GM21529 (cell line): ENCODE data around the gene GNA15.

ENCODE experiments used
- ATAC-seq: cut with Tn5 transposase; IDR thresholded peaks from one replicate; pipeline ENCODE4 v1.9.1; 2021; ENCODE audit not compliant: unreplicated experiment

The GNA15 gene

DNA sequence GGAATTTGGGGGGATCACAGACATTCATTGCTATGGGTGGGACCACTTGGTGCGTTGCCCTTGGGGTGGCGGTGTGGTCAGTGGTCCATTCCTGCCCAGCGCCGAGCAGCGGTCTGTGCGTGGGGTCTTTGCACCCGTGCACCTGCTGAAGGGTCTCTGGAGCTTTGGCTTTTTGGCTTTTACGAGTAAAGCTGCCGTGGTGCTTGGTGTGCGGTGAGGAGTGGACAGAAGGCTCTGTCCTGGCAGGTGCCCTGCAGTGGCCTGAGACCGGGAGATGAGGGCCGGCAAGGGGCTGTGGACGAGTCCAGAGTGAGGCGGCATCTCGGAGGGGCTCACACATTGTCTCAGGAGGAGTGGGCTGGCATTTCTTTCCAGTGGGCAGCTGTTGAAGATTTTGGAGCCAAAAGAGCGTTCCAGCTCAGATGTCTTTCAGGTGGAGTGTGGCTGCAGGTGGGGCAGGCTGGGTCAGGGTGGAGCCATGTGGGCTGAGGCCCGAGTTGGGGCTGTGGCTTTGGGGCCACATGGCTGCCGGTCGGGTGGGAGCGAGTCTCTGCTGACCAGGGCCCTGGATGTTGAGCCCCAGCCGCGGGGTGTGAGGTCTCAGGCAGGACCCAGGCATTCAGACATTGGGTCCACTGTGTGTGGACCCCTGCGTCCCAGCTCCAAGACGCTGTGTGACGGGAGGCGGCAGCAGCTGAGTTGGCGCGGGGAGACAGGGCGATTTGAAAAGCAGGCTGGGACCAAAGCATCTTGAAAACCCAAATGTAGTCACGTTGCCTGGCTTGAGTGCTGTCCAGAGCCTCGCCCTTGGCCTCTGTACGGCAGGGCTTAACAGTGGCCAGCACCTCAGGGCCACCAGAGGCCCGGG is 30.0 kb upstream of the GNA15 start:
- ATAC-seq: no peak

DNA sequence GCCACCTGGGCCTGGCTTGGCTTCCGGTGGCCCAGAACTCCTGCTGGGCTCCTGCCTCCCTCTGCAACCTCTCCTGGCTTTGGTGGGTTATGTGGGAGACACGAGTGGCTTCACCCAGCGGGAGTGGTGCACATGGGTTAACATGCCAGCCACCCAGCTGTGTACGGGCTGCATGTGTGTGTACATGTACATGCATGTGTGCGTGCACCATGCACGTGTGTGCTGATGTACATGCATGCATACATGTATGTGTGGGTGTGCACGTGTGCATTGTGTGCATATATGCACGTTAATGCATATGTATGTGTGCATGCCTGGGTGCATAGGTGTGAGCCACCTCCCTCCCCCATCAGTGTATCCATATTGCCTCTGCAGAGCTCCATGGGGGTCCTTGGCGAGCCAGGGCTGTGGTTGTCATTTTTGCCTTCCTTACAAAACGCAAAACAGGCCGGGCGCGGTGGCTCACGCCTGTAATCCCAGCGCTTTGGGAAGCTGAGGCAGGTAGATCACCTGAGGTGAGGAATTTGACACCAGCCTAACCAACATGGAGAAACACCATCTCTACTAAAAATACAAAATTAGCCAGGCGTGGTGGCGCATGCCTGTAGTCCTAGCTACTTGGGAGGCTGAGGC is 29.2 kb upstream of the GNA15 start:
- ATAC-seq: no peak

DNA sequence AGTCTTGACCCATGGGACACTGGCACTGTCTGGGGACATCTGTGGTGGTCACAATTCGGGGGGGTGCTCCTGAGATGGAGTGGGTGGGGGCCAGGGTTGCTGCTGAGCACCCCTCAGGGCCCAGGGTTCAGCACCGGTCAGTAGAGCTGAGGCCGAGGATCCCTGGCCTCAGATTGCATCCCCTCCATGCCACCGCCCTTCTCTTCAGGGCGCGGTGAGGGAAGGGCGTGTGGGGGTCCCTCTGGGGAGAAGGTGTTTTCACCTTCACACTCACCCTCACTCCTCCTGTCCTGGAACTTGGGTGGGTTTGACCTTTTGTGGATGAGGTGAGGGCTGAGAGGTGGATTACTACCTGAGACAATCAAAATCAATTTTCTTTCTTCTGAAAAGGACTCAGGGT is 28.2 kb upstream of the GNA15 start:
- ATAC-seq: no peak

DNA sequence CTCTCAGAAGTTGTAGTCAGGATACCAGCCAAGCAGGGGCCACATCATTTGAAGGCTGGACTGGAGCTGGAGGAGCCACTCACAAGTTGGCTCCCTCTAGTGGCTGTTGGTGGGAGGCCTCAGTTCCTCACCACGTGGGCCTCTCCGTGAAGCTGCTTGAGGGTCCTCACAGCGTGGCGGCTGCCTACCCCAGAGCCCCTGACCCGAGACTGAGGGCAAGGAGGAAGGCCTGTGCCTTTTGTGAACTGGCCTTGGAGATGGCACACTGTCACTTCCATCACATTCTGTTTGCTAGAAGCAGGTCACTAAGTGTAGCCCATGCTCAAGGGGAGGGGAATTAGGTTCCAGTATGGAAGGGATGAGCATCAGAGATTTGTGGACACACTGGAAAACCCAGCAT is 27.1 kb upstream of the GNA15 start:
- no peak for ATAC-seq

DNA sequence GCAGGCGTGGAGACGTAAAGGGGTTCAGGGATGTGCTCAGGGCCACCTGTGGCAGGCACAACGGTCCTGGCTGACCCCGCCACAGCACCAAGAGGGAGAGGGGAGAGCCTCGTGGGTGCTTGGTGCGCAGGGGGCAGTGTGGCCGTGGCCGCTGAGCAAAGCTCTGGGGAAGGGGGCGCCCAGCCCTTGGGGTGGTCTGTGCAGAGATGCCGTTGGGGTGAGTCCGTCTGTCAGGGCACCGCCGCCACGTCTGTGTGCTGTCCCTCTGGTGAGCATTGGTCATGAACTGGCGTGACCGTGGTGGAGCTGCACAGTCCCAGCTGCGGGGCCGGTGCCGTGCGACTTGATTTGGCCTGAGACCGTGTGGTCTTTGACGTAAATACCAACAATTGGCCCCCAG is 26.3 kb upstream of the GNA15 start:
- no peak for ATAC-seq

DNA sequence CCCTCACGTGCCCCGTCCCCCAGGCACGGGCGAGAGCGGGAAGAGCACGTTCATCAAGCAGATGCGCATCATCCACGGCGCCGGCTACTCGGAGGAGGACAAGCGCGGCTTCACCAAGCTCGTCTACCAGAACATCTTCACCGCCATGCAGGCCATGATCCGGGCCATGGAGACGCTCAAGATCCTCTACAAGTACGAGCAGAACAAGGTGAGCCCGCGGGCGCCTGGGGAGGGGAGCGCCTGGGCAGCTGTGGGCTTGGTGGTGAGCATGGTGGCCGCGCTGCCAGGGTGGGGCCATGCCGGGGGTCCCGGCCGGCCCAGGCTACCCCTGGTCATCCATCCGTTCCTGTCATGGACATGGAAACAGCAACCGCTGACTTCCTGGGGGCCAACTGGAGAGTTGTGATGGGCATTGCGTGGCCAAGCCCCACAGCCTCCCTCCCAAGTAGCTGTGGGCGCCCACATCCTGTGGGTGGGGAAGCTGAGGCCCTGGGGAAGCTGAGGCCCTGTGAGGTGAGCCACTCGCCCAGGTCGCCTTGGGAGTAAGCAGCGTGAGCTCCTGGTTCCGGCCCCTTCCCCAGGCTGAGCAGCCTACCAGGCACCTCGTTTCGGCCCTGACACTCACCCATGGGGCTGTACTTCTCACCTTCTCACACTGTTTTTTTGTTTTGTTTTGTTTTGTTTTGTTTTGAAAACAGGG is 25.6 kb upstream of the GNA15 start:
- ATAC-seq: no peak

DNA sequence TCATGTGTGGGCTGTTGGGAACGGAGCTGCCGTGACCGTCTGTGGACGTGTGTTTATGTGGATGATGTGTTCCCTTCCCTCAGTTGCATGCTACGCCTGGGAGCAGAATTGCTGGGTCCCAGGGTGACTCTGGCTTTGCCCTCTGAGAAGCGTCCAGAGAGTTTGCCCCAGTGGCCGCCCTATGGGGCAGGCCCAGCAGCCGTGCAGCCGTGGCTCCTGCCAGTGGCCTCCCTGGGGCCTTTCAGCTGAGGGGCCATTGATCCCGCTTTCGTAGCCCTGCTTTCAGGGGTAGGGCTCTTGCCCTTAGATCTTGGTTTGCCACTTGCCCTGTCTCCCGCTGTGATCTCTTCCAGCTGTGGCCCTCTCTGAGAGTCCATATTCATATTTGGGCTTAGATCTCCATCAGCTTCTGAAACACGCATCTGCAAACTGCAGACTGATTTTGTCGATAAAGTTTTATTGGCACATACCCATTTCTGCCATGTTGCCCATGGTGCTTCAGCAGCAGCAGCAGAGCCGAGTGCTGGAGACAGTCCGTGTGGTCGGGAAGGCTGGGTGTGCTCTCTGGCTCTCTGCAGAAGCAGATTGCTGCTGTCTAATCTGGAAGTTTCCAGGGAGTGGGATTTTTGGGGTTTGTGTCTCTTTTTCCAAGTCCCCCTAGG is 24.1 kb upstream of the GNA15 start:
- ATAC-seq: no peak

DNA sequence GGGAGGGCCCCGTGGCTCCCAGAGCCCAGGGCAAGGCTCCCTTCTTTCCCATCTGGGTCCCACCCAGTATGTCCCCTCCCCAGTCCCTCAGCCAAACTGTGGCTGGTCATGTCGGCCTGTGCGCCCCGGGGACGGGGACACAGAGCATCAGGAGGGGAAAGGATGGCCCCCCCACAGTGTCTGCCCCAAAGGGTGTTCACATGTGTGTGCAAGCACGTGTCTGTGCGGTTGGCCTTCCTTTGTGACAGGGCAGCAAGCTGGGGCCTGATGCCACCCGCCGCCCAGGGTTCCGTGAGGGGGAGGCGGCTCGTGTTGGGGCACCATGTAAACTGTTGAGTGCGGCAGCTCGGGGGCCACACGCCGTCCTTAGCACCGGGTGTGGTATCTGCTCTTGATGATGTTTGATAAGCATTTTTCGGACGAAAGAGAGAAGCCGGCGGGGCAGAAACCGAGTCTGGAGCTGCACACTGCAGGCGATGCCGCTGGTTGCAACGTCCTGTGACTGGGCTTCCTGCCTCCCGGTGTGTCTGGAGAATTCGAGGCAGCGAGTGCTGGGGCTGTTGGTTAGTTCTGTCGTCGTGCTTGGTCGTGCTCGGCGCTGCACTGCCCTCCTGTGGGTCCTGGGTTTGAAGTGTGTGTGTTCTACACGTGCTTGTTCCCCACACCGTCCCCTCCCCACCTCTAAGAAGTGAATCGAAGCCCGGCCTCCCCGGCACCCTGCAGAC is 23.3 kb upstream of the GNA15 start:
- no peak for ATAC-seq

DNA sequence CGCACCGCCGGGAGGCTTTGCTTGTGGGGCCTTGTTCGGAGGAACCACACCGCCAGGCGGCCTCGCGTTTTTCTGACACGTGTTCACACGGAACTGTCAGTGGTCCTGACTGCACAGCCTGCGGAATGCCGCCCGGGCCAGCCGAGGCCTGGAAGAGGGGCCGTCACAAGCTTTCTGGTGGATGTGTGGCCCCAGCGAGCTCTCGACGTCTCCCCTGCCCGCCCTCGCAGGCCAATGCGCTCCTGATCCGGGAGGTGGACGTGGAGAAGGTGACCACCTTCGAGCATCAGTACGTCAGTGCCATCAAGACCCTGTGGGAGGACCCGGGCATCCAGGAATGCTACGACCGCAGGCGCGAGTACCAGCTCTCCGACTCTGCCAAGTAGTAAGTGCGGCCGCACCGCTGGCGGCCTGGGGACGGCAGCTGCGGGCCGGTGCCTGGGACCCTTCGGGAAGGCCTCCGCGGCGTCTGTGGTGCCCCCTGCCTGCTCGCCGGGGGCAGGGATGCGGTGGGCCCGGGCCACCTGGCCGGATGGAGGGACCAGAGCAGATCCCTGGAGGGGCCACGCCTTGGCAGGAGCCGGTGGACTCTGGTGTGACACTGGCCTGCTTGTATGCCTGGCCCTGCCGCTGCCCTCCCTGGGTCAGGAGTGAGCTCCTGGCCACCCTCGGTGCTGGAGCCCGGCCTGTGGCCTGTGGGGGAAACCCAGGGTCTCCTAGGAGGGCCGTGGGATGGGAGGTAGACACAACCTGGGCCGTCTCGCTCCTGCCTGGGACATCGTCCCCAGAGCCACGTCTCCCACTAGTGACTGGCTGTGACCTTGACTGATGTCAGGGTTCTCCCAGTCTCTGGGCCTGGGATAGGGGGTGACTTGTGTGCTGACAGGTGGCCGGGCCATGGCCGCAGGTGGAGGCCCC is 22.5 kb upstream of the GNA15 start:
- no peak for ATAC-seq

DNA sequence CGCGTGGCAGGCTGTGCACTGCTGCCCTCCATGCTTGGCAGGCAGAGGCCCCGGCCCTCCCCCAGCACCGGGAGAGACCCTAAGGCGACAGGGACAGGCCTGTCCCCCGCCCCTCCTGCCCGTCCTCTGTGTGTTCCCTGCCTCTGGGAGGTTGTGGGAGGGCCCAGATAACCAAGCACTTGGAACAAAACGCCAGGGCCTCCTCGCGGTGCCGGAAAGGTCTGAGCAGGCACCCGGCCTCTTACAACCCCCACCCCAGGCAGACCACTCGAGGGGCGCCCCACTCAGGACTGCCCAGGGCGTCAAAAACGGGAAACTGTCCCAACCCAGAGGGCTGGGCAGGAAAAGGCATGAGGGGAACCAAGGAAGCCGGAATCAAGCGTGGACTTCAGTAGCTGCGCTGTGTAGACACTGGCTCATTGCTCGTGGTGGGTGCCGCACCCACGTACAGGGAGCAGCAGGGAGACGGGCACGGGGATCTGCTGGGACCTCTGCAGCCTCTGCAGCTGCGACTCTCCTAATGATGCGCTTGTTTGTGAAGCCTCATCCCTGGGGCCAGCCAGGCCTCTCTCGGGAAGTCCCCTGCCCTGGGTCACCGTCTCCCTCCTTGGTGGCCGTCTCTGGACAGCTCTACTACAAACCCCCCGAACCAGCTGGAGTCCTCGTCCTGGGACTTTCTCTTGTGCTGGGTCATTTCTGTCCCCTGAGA is 21.7 kb upstream of the GNA15 start:
- no peak for ATAC-seq

DNA sequence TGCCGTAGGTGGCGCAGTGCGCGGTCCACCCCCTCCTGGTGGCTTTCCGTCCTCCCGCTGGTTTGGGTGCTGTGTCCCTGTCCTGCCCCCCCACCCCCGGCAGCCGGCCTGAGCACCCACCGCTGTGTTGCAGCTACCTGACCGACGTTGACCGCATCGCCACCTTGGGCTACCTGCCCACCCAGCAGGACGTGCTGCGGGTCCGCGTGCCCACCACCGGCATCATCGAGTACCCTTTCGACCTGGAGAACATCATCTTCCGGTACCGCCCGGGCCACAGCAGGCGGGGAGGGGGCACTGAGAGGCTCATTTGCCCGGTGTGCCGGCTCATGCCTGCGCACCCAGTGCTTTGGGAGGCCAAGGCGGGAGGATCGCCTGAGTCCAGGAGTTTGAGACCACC is 21.0 kb upstream of the GNA15 start:
- ATAC-seq: no peak

DNA sequence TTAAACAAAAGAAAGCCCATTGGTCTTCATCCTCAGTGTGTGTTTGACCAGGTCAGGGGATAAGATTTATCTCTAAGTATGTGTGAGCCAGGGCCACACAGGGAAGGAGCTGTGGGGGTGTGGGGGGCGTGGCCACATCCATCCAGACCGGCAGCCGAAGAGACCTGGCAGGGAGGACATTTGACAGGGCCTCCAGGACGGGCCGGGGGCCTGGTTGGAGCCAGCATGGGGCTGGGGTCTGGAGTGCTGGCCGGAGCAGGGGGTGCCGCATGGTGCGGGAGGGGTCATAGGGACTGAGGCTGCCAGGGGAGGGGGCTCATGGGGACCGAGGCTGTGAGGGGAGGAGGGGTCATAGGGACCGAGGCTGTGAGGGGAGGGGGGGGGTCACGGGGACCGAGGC is 20.4 kb upstream of the GNA15 start:
- no peak for ATAC-seq

DNA sequence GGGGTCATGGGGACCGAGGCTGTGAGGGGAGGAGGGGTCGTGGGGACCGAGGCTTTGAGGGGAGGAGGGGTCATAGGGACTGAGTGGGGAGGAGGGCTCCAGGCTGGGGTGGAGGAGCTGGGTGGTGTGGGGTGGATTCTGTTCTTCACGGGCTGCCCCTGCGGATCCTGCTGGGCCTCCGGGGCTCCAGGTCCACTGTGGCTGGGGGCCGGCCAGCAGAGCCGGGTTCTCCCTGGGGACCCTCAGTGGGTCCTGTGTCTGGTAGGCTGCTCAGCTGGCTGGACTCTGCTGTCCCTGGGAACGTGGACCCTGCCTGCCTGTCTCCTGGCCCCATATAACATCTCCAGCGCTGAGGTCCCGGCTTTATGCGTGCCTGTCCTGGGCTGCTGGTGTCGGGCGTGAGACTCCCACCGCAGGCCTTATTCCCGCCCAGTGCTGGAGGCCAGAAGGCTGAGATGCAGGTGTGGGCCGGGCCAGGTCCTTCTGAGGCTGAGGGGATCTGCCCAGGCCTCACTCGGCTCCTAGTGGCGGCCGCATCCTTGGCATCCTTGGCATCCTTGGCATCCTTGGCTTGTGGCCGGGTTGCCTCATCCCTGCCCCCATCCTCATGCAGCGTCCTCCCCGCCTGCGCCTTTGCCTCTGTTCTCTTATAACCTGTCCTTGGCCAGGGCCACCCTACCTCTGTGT is 19.8 kb upstream of the GNA15 start:
- no peak for ATAC-seq

DNA sequence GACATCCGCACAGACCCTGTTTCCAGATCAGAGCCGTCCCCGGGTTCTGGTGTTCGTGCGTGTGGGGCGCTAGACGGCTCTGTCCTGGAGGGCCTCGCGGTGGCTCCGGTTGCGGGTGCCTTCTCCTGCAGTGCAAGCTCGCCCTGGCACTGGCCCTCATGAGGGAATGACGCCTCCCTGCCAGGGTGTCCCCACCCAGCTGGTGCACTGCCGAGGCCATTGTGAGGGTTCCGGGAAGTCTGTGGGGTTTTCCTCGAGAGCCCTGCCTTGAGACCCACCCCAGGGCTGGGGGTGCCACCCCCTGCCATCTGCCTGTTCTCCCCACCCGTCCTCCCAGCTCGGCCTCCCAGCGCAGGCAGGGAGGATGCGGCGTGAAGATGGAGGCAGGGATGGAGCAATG is 19.2 kb upstream of the GNA15 start:
- no peak for ATAC-seq

DNA sequence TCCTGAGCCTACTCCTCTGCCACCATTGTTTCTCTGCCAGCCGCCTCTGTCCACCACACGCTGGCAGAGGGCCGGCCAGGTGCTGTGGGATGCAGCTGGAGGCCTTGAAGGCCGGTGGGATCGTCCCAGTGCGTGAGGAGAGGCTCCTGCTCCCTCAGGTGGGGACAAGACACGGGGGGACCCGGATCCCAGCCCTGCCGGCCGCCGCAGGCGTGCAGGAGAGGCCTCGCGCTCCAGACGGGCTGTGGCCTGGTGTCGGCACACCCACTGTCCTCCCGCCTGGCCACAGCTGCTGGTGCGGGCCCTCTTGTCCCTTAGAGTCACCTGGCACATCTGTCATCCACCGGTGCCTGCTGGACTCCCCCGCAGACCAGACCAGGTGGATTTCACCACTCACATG is 18.1 kb upstream of the GNA15 start:
- no peak for ATAC-seq

DNA sequence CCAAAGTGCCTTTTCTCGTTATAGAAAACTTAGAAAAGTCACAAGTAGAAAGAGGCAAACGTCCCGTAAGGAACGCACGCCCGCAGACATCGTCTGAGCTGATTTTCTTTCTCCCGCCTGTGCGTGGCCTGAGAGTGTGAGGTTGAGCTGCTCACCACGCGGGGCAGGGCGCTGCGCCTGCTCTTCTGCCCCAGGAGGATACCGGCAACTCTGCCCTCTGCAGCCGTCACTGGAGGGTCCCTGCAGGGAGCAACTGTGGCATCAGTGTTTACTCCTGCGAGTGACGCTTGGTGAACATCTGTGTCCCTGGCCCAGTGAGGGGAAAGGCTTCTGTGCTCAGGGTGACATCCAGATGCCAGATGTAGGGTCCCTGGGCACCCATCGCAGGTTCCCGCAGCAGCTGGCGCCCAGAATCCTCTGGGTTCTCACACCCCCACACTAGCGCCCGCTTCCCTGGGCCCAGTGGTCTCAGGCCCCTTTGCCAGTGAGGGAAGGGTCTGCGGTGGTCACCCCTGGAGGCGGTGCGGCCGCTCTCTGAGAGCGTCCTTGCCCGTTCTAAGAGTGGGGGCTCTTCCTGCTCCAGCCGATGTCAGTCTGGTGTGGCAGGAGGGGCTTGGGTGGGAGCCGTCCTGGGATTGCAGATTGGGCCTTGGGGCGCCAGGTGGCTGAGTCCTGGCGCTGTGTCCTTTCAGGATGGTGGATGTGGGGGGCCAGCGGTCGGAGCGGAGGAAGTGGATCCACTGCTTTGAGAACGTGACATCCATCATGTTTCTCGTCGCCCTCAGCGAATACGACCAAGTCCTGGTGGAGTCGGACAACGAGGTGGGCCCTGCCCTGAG is 17.4 kb upstream of the GNA15 start:
- ATAC-seq: no peak

DNA sequence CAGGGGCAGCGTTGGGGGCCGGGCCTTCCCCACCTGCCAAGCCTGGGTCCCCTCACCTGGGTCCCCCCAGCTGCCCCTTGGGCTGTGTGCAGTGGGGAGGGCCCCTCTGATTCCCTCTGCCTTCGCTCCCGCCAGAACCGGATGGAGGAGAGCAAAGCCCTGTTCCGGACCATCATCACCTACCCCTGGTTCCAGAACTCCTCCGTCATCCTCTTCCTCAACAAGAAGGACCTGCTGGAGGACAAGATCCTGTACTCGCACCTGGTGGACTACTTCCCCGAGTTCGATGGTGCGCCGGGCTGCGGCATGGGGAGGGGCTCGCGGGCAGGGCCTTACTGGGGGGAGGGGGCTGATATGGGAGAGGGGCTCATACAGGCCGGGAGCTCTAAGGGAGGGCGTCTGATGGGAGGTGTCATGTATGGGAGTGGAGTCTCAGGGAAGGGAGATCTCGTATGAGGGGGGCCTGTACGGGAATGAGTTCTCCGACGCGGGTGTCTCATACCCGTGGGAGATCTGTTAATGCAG is 16.7 kb upstream of the GNA15 start:
- ATAC-seq: no peak
